K562 treated with DMSO at 1 percent for 48 hours (cell line): ENCODE data around the gene NKD2. TPM values are rescaled to one million over a fixed set of nuclear protein-coding genes. Genes with fewer than 3 reads are reported as not detected.

Experiments
- total RNA-seq: library from RNA; unstranded; fragments of 300-600 nt; gene quantifications from 2 replicates; pipeline ENCODE4 v1.2.3, GENCODE V29; 2022; ENCODE audit warnings: low replicate concordance; ENCODE audit errors: extremely low read depth

NKD2 gene, protein sequence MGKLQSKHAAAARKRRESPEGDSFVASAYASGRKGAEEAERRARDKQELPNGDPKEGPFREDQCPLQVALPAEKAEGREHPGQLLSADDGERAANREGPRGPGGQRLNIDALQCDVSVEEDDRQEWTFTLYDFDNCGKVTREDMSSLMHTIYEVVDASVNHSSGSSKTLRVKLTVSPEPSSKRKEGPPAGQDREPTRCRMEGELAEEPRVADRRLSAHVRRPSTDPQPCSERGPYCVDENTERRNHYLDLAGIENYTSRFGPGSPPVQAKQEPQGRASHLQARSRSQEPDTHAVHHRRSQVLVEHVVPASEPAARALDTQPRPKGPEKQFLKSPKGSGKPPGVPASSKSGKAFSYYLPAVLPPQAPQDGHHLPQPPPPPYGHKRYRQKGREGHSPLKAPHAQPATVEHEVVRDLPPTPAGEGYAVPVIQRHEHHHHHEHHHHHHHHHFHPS
- total RNA-seq: not detected in 2 replicates

GRCh38 chr5:1008451-1009358 is at the start of gene NKD2:
NKD2 (plus strand) TSS chr5:1008802; CDS start chr5:1009058, 256 bp downstream.

Other genes with a start within 250 kb of the NKD2 start
- gene ZDHHC11B, start 224.1 kb upstream of the NKD2 start, total RNA-seq: not detected in 2 replicates
- not detected in 2 replicates for gene ZDHHC11, start 157.8 kb upstream of the NKD2 start, total RNA-seq
- gene BRD9, start 116.0 kb upstream of the NKD2 start, total RNA-seq: not detected in 2 replicates
- gene TRIP13, start 115.9 kb upstream of the NKD2 start, total RNA-seq: not detected in 2 replicates
- not detected in 2 replicates for gene SLC12A7, start 103.3 kb downstream of the NKD2 start, total RNA-seq
- not detected in 2 replicates for gene SLC6A19, start 192.8 kb downstream of the NKD2 start, total RNA-seq
- not detected in 2 replicates for gene SLC6A18, start 216.6 kb downstream of the NKD2 start, total RNA-seq